ENCODE data around the gene R3HCC1L. TPM values are rescaled to one million over a fixed set of nuclear protein-coding genes. Genes with fewer than 3 reads are reported as not detected.

R3HCC1L gene
- total RNA-seq, 1 donor from 2014 or later = 12.3 TPM

GRCh38 chr10:98258683-98259454, 124.4 kb downstream of the R3HCC1L start:
- intact Hi-C loops (cut with DNase I) = no loop called here
- TF ChIP-seq, protein P1, sequence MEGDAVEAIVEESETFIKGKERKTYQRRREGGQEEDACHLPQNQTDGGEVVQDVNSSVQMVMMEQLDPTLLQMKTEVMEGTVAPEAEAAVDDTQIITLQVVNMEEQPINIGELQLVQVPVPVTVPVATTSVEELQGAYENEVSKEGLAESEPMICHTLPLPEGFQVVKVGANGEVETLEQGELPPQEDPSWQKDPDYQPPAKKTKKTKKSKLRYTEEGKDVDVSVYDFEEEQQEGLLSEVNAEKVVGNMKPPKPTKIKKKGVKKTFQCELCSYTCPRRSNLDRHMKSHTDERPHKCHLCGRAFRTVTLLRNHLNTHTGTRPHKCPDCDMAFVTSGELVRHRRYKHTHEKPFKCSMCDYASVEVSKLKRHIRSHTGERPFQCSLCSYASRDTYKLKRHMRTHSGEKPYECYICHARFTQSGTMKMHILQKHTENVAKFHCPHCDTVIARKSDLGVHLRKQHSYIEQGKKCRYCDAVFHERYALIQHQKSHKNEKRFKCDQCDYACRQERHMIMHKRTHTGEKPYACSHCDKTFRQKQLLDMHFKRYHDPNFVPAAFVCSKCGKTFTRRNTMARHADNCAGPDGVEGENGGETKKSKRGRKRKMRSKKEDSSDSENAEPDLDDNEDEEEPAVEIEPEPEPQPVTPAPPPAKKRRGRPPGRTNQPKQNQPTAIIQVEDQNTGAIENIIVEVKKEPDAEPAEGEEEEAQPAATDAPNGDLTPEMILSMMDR (IDR thresholded peaks at IDR 0.05) = no peak
- TF ChIP-seq POLR2AphosphoS5 (IDR thresholded peaks at IDR 0.05; ENCODE audit: insufficient read depth in 1 of 2, low read depth in 1 of 2) = no peak
- TF ChIP-seq POLR2A (IDR thresholded peaks at IDR 0.05) = no peak
- Histone ChIP-seq H3K27ac (peak overlapping the region; percentile 13), H3K36me3 (no peaks in the 10 kb centered on the region), H3K27me3 (no peaks in the 10 kb centered on the region), H3K9me3 (no peaks in the 10 kb centered on the region), H3K4me3 (no peak overlapping the region), H3K4me1 (peaks cover 26% of the 10 kb centered on the region)
- peak in 1 of 2 donors; percentile 67 for DNase-seq (ENCODE audit: extremely low spot score in 2 of 2)

GRCh38 chr10:98259606-98260315, 125.3 kb downstream of the R3HCC1L start:
- Histone ChIP-seq H3K36me3 (no peaks in the 10 kb centered on the region), H3K27ac (peak overlapping the region; percentile 3), H3K9me3 (no peaks in the 10 kb centered on the region), H3K4me3 (no peak overlapping the region), H3K4me1 (peaks cover 26% of the 10 kb centered on the region), H3K27me3 (no peaks in the 10 kb centered on the region)
- peak in 1 of 2 donors; percentile 79 for DNase-seq (ENCODE audit: extremely low spot score in 2 of 2)
- TF ChIP-seq, protein P1 (IDR thresholded peaks at IDR 0.05) = no peak
- TF ChIP-seq POLR2AphosphoS5 (IDR thresholded peaks at IDR 0.05; ENCODE audit: insufficient read depth in 1 of 2, low read depth in 1 of 2) = no peak
- no peak for TF ChIP-seq POLR2A (IDR thresholded peaks at IDR 0.05)
- intact Hi-C loops (cut with DNase I) = no loop called here

- TF ChIP-seq, protein P1 (IDR thresholded peaks at IDR 0.05) = no peak
- TF ChIP-seq POLR2AphosphoS5 (IDR thresholded peaks at IDR 0.05; ENCODE audit: insufficient read depth in 1 of 2, low read depth in 1 of 2) = no peak
- no peak for TF ChIP-seq POLR2A (IDR thresholded peaks at IDR 0.05)
- intact Hi-C loops (cut with DNase I) = no loop called here
- Histone ChIP-seq H3K4me3 (no peak overlapping the region), H3K27me3 (no peaks in the 10 kb centered on the region), H3K36me3 (no peaks in the 10 kb centered on the region), H3K4me1 (peaks cover 26% of the 10 kb centered on the region), H3K9me3 (no peaks in the 10 kb centered on the region), H3K27ac (no peak overlapping the region)
- no peak for DNase-seq (ENCODE audit: extremely low spot score in 2 of 2)
These were observed 125.9 kb downstream of the R3HCC1L start for GRCh38 chr10:98260350-98260749.

DNA sequence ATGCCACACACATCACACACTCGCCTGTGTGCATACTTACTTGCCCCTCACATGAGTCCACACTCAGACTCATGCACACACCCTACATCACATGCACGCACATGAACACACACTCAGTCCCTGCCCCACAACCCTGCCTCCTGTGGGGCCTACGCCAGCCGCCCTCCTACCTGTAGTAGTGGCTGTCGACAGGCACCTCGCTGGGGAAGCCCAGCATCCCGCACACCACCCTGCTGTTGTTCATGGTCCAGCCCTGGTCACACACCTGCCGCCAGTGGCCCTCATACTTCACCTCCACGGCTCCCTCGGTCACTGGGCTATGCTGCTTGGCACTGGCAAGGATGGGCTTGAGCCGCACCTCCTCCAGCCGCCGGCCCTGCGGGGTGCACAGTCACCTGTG, 126.3 kb downstream of the R3HCC1L start:
- intact Hi-C loops (cut with DNase I) = no loop called here
- no peak overlapping the region for H3K27ac ChIP-seq
- H3K36me3 ChIP-seq = no peaks in the 10 kb centered on the region
- TF ChIP-seq POLR2AphosphoS5 (IDR thresholded peaks at IDR 0.05; ENCODE audit: insufficient read depth in 1 of 2, low read depth in 1 of 2) (no peak), POLR2A (IDR thresholded peaks at IDR 0.05) (no peak)
- TF ChIP-seq, protein P1 (IDR thresholded peaks at IDR 0.05) = no peak
- H3K4me3 ChIP-seq = no peak overlapping the region
- H3K9me3 ChIP-seq = no peaks in the 10 kb centered on the region
- no peaks in the 10 kb centered on the region for H3K27me3 ChIP-seq
- peak in 1 of 2 donors; percentile 95 for DNase-seq (ENCODE audit: extremely low spot score in 2 of 2)
- H3K4me1 ChIP-seq = peaks cover 30% of the 10 kb centered on the region
